ENCODE results near the gene MRGPRX4.

Gene MRGPRX4

GRCh38 chr11:18221274-18221876 is 48.7 kb downstream of the MRGPRX4 start:
- DNase-seq (ENCODE audit: low read depth): no peak

GRCh38 chr11:18222814-18223421 is 50.3 kb downstream of the MRGPRX4 start:
- no peak for DNase-seq (ENCODE audit: low read depth)
